Mammary epithelial cell (primary cell): Measurements from ENCODE around the gene SLC49A4.

Experiments used
- EZH2 ChIP-seq: IDR thresholded peaks from 2 replicates; pipeline ENCODE4 v1.6.1; 2012; ENCODE audit warnings: low read length, inconsistent platforms, borderline replicate concordance
- TF ChIP-seq, protein P1 (sequence below), 2 donors: IDR thresholded peaks in 1 of 2; conservative IDR thresholded peaks in 1 of 2; 2 replicates each; pipeline ENCODE4 v1.5.1; 2011 to 2012; ENCODE audit warnings: inconsistent platforms in 2 of 2, low read length in 2 of 2, mild to moderate bottlenecking in 2 of 2, control low read depth in 1 of 2, low read depth in 1 of 2; ENCODE audit not compliant: insufficient read depth in 1 of 2; ENCODE audit errors: extremely low read depth in 1 of 2

GRCh38 chr3:122794483-122794778 lies 438 bp upstream of the SLC49A4 start:
- TF ChIP-seq, protein P1, sequence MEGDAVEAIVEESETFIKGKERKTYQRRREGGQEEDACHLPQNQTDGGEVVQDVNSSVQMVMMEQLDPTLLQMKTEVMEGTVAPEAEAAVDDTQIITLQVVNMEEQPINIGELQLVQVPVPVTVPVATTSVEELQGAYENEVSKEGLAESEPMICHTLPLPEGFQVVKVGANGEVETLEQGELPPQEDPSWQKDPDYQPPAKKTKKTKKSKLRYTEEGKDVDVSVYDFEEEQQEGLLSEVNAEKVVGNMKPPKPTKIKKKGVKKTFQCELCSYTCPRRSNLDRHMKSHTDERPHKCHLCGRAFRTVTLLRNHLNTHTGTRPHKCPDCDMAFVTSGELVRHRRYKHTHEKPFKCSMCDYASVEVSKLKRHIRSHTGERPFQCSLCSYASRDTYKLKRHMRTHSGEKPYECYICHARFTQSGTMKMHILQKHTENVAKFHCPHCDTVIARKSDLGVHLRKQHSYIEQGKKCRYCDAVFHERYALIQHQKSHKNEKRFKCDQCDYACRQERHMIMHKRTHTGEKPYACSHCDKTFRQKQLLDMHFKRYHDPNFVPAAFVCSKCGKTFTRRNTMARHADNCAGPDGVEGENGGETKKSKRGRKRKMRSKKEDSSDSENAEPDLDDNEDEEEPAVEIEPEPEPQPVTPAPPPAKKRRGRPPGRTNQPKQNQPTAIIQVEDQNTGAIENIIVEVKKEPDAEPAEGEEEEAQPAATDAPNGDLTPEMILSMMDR (conservative IDR thresholded peaks at IDR 0.05 in 1 of 2, IDR thresholded peaks at IDR 0.05 in 1 of 2; ENCODE audit: extremely low read depth in 1 of 2, insufficient read depth in 1 of 2, low read depth in 1 of 2, low read length in 2 of 2) = no peak
- no peak for TF ChIP-seq EZH2
